Esophagus squamous epithelium (tissue), 5 donors: ENCODE results near the gene RNF150. TPM values are rescaled to one million over a fixed set of nuclear protein-coding genes. Genes with fewer than 3 reads are reported as not detected.

Source experiments
- DNase-seq: peaks from one replicate; lab custom pipeline; 2025; lab: John Stamatoyannopoulos, UW
- H3K27ac ChIP-seq, 4 donors: fragments of 200-600 bp; sonication (generic); one replicate each; pipeline ENCODE4 v1.5.1; 2016 to 2019; ENCODE audit warnings: mild to moderate bottlenecking in 1 of 4
- H3K27me3 ChIP-seq, 4 donors: fragments of 200-600 bp; sonication (generic); 1 replicate in 3 of 4; 2 replicates in 1 of 4; pipeline versions ENCODE4 v1.5.1 to v1.6.0; 2017 to 2021; ENCODE audit warnings: antibody characterized with exemption in 1 of 4
- H3K36me3 ChIP-seq, 3 donors: fragments of 200-600 bp; sonication (generic); one replicate each; pipeline ENCODE4 v1.5.1; 2016 to 2019
- H3K4me1 ChIP-seq, 3 donors: fragments of 200-600 bp; sonication (generic); one replicate each; pipeline ENCODE4 v1.5.1; 2017 to 2019
- H3K4me3 ChIP-seq, 4 donors: fragments of 200-600 bp; sonication (generic); 1 replicate in 3 of 4; 2 replicates in 1 of 4; pipeline ENCODE4 v1.5.1; 2016 to 2019; ENCODE audit warnings: mild to moderate bottlenecking in 2 of 4, moderate library complexity in 1 of 4
- H3K9me3 ChIP-seq, 3 donors: fragments of 200-600 bp; sonication (generic); one replicate each; pipeline ENCODE4 v1.5.1; 2016 to 2019
- CTCF ChIP-seq, 6 experiments: fragments of 450-650 bp in 4 of 6; fragments of 200-600 bp in 2 of 6; sonication (generic) in 2 of 6; IDR thresholded peaks; one replicate each; pipeline ENCODE4 v1.5.1; 2016 to 2019; ENCODE audit warnings: antibody characterized with exemption in 6 of 6, mild to moderate bottlenecking in 4 of 6, moderate library complexity in 4 of 6
- POLR2A ChIP-seq, 4 donors: fragments of 450-650 bp; IDR thresholded peaks; one replicate each; pipeline ENCODE4 v1.6.1; 2017; ENCODE audit warnings: antibody characterized with exemption in 4 of 4, mild to moderate bottlenecking in 4 of 4, moderate library complexity in 3 of 4
- WGBS, 2 donors: methylation state at CpG; one replicate each; pipeline ENCODE4 v1.1.5; 2018; 5-methylcytosine and 5-hydroxymethylcytosine counted together
- intact Hi-C: fragments of 100-400 bp; cut with DNase I; formaldehyde crosslinking; loops from one replicate; pipeline ENCODE4 v1.15.0; 2022
- total RNA-seq, 4 donors: library from RNA; depleted of rRNA; stranded (reverse); fragments of >200 nt; gene quantifications; one replicate each; pipeline ENCODE4 v1.1.0, GENCODE V29; 2016
- donor health status: DM: yes; HTN: yes; CAD: no.

Gene RNF150
- total RNA-seq, 4 donors from 2014 or later, result 0.23 to 6.7 (median 4.5) TPM

DNA sequence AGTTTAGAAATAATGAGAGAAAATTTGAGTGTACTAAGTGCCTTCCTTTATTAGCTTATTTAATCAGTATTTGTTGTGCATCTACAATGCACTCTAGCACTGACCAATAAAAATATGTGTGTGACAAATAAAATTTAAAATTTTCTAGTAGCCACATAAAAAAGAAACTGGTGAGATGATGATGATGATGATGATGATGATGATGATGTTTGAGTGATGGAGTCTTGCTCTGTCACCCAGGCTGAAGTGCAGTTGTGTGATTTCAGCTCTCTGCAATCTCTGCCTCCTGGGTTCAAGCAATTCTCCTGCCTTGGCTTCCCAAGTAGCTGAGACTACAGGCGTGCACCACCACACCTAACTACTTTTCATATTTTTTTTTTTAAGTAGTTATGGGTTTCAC lies 110.2 kb downstream of the RNF150 start:
- H3K27ac ChIP-seq, result no peak overlapping the region
- no peak for DNase-seq

DNA sequence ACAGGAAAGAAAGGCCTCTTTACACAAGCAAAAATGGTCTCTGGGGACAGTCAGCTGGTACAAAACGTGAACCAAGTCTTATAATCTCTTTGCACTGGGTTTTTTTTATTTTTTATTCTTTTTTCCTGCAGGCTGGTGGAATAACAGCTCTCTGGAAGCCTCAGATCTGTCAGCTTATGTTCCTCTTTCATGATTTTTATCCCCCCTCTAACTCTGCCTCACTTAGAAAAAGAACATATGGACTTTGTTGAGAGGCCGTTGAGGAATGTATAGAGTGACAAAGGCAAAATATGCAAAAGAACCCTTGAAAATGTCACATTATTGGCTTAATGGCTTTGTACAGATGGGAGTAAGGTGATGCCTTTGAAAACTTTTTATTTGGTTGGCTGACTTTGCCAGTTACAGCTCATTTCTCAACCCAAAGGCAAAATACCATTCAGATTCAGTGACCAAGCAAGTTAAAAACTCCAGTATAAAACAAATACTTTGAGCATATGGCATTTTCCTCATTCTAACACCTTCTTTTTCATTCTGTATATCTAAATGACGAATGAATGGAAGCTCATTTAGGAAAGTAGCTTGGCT lies 111.1 kb downstream of the RNF150 start:
- 61 to 76% methylated on average over 3 of the region's 3 CpGs for WGBS, 2 donors
- TF ChIP-seq POLR2A (IDR thresholded peaks at IDR 0.05) (no peak), CTCF (IDR thresholded peaks at IDR 0.05) (no peak)
- Histone ChIP-seq H3K27ac (no peak overlapping the region), H3K36me3 (no peaks in the 10 kb centered on the region), H3K4me3 (no peak overlapping the region), H3K4me1 (peaks cover 0 to 8% (median 0%) of the 10 kb centered on the region in 3 donors), H3K9me3 (no peaks in the 10 kb centered on the region), H3K27me3 (no peaks in the 10 kb centered on the region)
- intact Hi-C loops, result no loop called here
- DNase-seq, result no peak

More for the DNA sequence above, 110.2 kb downstream of the RNF150 start:
- Histone ChIP-seq H3K4me1 (peaks cover 0 to 12% (median 5%) of the 10 kb centered on the region in 3 donors), H3K4me3 (no peak overlapping the region), H3K36me3 (no peaks in the 10 kb centered on the region), H3K9me3 (no peaks in the 10 kb centered on the region), H3K27me3 (no peaks in the 10 kb centered on the region)
- TF ChIP-seq CTCF (IDR thresholded peaks at IDR 0.05), result no peak
- 85 to 93% methylated on average over 1 of the region's 1 CpG for WGBS, 2 donors
- intact Hi-C loops, result no loop called here

DNA sequence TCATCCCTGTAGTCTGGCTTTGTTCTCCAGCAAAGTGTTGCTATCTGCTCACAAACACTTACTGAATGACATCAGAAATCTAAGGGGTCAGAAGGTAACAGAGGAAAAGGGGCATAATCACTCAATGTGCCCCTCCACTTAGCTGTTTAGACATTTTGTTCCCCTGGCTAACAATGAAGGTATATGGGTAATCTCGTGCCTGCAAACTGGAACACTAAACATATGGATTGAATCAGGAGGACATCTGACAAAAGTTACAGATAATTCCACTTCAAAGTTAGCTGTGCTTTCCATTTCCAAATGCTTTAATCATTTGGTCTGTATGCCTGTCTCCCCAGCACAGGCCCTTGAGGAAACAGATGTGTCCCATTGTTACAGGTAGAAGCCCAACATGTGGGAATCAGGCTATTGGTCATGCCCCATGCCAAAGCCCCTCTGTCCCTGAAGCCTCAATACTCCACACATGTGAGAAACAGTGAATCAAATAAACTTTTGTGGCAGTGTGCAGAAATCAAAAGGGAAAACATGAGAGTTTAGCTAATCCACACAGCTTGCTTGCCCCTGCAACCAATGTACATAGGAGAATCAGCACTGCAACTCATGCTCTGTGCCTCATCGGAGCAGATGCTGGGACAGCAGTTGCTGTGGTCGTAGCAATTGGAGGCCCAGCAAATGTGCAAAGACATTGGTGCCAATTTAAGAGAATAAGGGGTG lies 111.7 kb downstream of the RNF150 start:
- intact Hi-C loops, result no loop called here

GRCh38 chr4:141020801-141021261 lies 112.4 kb downstream of the RNF150 start:
- Histone ChIP-seq H3K36me3 (no peaks in the 10 kb centered on the region), H3K9me3 (no peaks in the 10 kb centered on the region), H3K27ac (peak overlapping the region in 3 of 4 donors; percentile 9 to 47 (median 45)), H3K27me3 (no peaks in the 10 kb centered on the region), H3K4me3 (no peak overlapping the region), H3K4me1 (peaks cover 0 to 7% (median 0%) of the 10 kb centered on the region in 3 donors)
- TF ChIP-seq POLR2A (IDR thresholded peaks at IDR 0.05), result no peak
- no peak for TF ChIP-seq CTCF (IDR thresholded peaks at IDR 0.05)
- no peak for DNase-seq
- 61 to 64% methylated on average over 3 of the region's 3 CpGs for WGBS, 2 donors
- intact Hi-C loops, result no loop called here

More for the DNA sequence above, 111.7 kb downstream of the RNF150 start:
- Histone ChIP-seq H3K27ac (peak overlapping the region in 3 of 4 donors; percentile 9 to 47 (median 45)), H3K4me1 (peaks cover 0 to 7% (median 0%) of the 10 kb centered on the region in 3 donors), H3K27me3 (no peaks in the 10 kb centered on the region), H3K9me3 (no peaks in the 10 kb centered on the region), H3K36me3 (no peaks in the 10 kb centered on the region), H3K4me3 (no peak overlapping the region)
- 56 to 77% methylated on average over 3 of the region's 3 CpGs for WGBS, 2 donors
- no peak for DNase-seq
- TF ChIP-seq CTCF (IDR thresholded peaks at IDR 0.05) (no peak), POLR2A (IDR thresholded peaks at IDR 0.05) (no peak)

DNA sequence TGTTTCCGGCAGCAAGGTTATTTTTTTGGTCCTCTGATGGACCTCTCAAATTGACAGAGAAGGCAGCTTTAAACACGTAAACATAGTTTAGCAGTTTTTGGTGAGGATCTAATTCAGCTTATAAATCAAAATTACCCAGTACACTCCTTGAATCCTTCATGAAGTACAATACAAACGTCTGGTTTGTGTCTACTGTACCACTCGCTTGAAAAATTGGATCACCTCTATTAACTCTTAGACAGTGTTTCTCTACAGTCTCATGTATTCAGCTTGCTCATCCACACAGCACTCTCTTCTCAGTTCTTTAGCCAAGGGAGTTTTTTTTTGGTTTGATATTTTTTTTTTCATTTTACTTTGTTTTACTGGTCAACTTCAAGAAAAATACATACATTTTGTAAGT lies 113.5 kb downstream of the RNF150 start:
- Histone ChIP-seq H3K4me3 (no peak overlapping the region), H3K27me3 (no peaks in the 10 kb centered on the region), H3K36me3 (no peaks in the 10 kb centered on the region), H3K9me3 (no peaks in the 10 kb centered on the region), H3K4me1 (peaks cover 0 to 7% (median 0%) of the 10 kb centered on the region in 3 donors), H3K27ac (no peak overlapping the region)
- WGBS, 2 donors, result 74 to 83% methylated on average over 4 of the region's 4 CpGs
- intact Hi-C loops, result no loop called here
- TF ChIP-seq CTCF (IDR thresholded peaks at IDR 0.05) (no peak), POLR2A (IDR thresholded peaks at IDR 0.05) (no peak)
- DNase-seq, result no peak
